HG03432 (cell line): ENCODE measurements around the gene CARMIL1.

Experiments
- ATAC-seq: cut with Tn5 transposase; IDR thresholded peaks from one replicate; pipeline ENCODE4 v1.9.1; 2021; ENCODE audit warnings: mild to moderate bottlenecking, moderate library complexity; ENCODE audit not compliant: unreplicated experiment

CARMIL1 gene

DNA sequence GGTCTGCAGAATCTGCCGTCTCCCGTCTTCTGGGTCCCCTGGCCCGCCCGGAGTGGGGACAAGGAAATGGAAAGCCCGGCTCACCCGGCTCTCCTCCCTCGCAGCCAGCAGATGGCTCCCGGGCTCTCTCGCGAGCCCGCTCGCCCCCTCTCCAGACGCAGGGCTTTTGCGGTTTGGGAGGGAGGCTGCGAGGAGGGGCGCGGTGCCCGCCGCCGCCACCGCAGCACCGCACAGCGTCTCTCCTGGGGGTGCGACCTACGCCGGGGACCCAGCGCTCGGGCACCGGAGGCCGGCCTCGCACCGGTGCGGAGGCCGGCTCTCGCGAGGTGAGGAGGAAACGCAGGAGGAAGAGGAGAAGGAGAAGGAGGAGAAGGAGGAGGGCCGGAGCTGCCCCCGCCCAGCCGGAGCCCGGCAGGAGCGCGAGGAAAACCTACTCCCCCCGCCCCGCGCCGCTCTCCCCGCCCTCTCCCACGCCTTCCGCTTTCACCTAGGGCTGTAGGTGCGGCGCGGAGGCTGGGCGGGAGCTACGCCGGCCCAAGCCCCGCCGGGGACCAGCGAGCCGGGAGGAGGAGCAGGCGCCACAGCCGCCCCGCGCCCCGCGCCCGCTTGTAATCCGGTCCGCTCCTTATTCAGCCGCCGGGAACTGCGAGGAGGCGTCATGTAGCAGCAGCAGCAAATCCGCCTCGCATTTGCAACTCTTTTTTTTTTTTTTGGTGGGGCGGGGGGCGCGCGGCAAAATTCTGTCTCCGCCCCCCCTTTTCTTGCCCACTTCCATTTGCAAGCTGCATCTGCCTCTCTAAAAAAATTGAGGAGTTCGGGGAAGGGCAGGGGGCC lies at the start of gene CARMIL1:
CARMIL1 (plus strand) TSS at position 461 of the 834 bp plus-strand sequence. CDS start 422 bp downstream, outside the sequence.
- peak; percentile 82 for ATAC-seq

DNA sequence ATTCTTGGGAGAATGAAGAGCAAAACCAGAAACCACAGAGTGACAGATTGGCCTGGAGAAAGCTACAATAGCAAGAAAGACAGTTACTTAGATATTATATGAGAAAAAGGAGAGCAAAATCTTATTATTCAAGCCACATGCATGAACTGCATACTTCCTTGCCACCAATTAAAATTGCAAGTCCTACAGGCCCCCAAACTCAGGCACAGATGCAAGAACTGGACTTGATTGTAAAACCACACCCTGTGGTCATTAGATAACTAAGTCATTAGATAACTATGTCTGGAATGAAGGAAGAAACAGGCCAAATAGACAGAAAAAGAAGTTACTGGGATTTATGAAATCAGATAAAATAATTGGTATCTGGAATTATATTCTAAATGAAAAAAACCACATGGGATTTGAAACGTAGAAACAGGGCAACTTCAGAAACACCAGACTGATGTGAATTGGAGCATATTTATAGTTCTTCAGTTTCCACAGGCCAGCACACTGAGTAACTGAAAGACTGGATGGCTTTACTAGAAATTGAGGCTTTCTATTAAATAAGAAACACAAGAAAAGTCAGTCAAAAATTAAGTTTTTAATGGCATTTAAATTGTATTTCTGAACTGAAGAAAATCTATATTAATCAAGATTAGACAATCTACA lies 49.4 kb upstream of the CARMIL1 start:
- no peak for ATAC-seq

DNA sequence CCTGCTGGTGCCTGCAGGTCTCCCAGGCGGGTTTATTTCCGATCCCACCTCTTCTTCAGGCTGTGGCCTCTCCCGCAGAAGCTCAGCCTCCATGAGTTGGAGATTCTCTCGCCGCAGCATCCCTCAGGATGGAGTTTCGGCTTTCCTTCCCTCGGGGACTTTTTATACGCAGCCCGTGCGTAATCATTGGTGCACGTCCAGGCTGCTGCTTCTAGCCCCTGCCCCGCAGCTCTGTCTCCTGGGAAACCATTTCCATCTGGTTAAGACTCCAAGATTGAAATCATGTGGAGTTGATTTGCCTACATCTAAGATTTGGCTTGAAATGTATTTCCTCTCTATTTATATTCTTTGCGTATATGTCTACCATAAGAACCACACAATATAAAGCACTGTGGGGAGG lies 46.7 kb upstream of the CARMIL1 start:
- no peak for ATAC-seq

DNA sequence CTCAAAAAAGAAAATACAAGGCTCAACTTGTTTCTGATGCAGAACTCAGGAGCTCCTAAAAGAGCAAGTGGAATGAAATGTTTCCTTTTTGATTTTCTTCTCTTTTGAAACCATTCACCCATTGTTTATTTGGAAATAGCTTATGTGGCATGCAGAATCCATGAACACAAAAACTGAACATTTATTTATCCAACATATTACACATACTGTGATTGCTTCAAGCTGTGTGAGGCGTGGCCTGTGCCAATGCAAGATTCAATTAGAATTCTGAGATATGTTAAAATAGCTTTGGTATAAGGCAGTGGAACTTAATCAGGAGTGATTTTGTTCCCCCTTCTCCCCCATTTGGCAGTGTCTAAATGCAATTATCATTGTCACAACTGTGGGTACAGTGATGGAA lies 45.9 kb upstream of the CARMIL1 start:
- no peak for ATAC-seq

- ATAC-seq = no peak
Observed at GRCh38 chr6:25237579-25237978, 41.6 kb upstream of the CARMIL1 start.

DNA sequence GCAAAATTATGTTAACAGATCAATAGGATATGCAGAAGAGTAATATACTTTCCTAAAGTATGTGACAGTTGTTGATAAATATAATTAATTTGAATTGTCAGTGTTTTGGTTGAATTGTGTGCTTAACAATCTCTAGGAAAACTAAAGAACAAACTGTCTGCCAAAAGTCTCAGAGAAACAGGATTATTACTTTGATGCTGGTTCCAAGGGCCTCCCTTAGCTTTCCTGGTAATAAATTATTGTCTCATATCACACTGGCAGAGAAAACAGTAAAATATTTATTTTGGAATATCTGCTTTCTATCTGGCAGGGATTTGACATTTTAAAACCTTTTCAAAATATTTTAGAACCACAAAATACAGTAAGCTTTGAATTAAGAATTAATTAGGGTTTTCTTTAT lies 40.1 kb upstream of the CARMIL1 start:
- no peak for ATAC-seq

GRCh38 chr6:25239498-25239897 lies 39.7 kb upstream of the CARMIL1 start:
- no peak for ATAC-seq

GRCh38 chr6:25242567-25242966 lies 36.6 kb upstream of the CARMIL1 start:
- no peak for ATAC-seq

DNA sequence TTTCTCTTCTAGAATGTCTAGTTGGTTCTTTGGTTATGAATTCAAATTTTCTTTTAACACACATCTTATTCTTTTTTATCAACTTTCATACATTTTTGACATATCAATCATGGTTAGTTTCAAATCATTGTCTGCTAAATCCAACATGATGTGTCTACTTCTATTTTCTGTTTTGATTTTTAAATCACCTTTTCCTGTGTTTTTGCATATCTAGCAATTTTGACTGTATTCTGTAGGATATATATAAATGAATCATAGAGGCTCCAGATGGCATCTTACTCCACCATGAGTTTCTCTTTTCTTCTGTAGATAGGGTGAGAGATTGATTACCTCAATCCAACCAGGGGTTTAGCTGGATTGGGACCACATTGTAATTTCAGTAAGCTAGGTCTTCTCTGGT lies 34.3 kb upstream of the CARMIL1 start:
- no peak for ATAC-seq

- ATAC-seq = no peak
Observed at GRCh38 chr6:25248123-25248522, 31.1 kb upstream of the CARMIL1 start.

GRCh38 chr6:25249133-25249532 lies 30.0 kb upstream of the CARMIL1 start:
- no peak for ATAC-seq

GRCh38 chr6:25250878-25251277 lies 28.3 kb upstream of the CARMIL1 start:
- peak; percentile 77 for ATAC-seq

GRCh38 chr6:25251426-25251825 lies 27.7 kb upstream of the CARMIL1 start:
- no peak for ATAC-seq

- ATAC-seq = no peak
Observed at GRCh38 chr6:25253351-25253750, 25.8 kb upstream of the CARMIL1 start.

- no peak for ATAC-seq
Observed at GRCh38 chr6:25254671-25255070, 24.5 kb upstream of the CARMIL1 start.

- no peak for ATAC-seq
Observed at GRCh38 chr6:25257686-25258348, 21.4 kb upstream of the CARMIL1 start.

GRCh38 chr6:25259756-25260155 lies 19.4 kb upstream of the CARMIL1 start:
- no peak for ATAC-seq

DNA sequence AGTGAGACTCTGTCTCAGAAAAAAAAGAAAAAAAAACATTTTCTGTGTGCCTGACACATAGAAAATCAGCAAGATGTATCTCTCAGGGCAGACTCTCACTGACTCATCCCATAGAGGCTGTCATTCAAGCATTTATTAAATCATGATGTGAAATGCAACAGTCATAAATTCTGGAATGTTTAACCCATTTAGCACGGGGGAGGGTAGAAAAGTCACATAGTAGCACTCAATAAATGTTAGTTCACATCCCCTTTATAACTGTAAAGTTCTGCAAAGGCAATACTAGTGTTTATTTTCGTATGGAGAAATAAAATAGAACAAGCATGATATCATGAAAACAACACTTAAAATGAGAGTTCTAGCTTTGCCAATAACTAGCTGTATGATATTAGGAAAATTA lies 15.5 kb upstream of the CARMIL1 start:
- ATAC-seq = no peak

- no peak for ATAC-seq
Observed at GRCh38 chr6:25266456-25267100, 12.6 kb upstream of the CARMIL1 start.

DNA sequence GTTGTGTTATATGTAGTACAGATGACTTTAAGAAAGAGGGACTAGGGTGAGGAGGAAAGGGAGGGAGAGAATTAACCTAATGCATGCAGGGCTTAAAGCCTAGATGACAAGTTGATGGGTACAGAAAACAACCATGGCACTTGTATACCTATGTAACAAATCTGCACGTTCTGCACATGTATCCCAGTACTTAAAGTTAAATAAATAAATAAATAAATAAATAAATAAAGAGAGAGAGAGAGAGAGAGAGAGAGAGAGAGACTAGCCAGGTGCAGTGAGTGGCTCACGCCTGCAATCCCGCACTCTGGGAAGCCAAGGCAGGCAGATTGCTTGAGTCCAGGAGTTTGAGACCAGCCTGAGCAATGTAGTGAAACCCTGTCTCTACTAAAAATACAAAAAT lies 11.5 kb upstream of the CARMIL1 start:
- ATAC-seq = no peak

- no peak for ATAC-seq
Observed at GRCh38 chr6:25270559-25270958, 8.6 kb upstream of the CARMIL1 start.
